HG03460 (cell line): Measurements from ENCODE around the gene MKS1.

Experiments used
- ATAC-seq: cut with Tn5 transposase; IDR thresholded peaks from one replicate; pipeline ENCODE4 v1.9.1; 2021; ENCODE audit not compliant: unreplicated experiment

Gene MKS1

DNA sequence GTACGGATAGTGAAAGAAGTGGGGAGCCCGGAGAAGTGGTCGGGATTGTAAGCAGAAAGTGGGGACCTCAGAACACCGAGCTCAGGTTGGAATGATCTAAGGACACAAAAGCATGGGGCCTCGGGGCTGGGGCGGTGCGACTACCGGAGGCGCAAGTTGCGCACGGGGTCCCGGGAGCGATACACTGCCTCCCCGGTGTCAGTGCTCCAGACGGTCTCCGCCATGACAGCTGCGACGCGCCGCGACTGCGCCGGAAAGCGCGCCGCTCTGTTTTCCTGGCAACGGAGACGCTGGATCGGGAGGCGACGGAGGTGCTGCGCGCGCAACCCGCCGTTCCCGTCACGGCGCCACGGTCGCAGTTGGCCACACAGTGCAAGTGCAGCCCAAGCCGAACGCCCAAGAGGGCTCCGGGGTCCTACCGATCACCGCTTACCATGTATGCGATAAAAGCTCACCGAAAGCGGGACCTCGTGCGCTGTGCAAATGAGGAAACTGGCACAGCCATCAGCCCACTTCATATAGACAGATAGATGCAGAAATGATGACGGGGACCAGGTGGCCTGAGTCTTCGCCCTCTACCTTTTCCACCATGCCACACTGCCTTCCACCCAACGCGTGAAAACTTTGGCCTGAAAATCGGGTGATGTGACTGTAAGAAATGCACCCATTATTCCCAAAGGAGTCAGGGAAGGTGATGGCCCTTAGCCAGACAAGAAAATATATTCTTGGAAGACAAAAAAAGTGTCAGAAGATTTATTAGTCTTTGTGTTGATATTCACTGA lies at the start of gene MKS1:
Gene MKS1, minus strand, starts transcription at position 249 of the 782 bp plus-strand sequence. Its CDS starts 25 bp downstream, at position 224.
- ATAC-seq = peak; percentile 93

DNA sequence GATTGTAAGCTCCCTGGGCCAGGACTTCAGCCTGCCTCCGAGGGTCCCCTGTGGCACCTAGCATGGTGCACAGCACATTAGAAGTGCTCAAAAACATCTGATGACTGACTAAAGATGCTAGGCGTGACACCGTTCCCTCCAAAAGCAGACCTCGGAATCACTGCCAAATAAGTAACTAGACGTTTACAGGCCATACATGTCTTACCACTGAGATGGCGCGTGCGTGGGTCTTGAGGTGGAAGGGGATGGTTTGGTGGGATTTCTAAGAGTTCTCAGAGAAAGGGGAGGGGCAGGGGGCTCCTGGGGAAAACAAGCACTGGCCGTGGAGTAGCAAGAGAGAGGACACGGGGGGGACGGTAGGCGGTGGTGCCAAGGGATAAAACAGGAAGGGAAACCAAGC lies 49.3 kb upstream of the MKS1 start:
- no peak for ATAC-seq

DNA sequence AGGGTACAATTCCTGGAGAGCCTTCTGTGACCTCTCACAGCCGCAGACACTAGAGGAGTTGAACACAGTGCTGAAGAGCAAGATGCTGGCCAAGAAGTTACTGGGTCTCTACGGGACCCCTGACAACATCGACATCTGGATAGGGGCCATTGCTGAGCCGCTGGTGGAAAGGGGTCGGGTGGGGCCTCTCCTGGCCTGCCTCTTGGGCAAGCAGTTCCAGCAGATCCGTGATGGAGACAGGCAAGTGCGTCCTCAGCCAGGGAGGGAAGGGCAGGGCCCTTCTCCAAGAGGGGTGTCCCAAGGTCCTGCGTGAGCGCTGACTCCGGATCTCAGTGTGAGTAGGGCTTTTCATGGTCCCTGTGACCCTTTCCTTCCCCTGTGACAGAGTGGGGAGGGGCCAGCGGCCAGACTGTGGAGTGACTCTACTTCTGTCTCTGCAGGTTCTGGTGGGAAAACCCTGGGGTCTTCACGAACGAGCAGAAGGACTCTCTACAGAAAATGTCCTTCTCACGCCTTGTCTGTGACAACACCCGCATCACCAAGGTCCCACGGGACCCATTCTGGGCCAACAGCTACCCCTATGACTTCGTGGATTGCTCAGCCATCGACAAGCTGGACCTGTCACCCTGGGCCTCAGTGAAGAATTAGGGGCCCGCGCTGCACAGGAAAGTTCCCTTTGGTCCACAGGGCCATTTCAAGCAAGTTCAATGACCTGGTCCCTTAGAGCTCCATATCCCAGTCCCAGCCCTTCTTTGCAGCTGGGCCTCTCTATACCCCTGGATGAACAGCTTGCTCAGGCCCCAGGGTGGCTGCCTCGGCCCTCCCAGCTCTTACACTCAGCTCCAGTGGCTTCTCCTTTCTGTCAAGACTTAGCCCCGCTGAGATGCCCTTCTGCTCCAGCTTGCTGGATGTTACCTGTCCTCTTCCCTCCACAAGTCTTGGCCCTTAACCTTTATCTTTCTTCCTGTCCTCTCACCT lies 48.6 kb upstream of the MKS1 start:
- no peak for ATAC-seq

DNA sequence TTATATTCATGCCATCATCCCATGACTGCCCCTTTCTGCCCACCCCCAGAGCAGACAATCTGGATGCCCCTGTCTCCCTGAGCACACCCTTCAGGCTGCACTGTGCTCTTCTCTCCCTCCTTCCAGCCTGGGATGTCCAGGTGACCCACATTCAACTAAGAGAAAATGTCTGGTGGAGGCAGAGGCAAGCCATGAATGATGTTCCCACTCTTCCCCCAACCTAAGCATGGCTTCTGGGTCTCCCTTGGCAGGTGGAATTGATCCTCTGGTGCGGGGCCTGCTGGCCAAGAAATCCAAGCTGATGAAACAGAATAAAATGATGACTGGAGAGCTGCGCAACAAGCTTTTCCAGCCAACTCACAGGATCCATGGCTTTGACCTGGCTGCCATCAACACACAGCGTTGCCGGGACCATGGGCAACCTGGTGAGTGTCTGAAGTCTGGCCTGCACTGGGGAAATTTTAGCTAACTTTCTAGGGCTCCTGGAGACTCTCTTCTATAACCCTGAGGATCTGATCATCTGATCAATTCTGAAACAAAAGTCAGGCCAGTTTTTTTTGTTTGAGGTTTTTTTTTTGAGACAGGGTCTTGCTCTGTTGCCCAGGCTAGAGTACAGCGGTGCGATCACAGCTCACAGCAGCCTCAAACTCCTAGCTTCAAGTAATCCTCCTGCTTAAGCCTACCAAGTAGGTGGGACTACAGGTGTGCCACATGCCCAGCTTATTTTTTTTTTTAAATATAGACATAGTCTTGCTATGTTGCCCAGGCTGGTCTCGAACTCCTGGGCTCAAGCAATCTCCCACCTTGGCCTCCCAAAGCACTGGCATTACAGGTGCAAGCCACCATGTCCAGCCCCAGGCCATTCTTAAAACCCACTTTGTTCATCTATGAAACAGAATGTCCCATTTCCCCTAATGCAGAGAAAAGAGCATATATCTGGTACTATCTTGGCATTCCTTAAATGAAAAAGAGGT lies 47.1 kb upstream of the MKS1 start:
- ATAC-seq = no peak

DNA sequence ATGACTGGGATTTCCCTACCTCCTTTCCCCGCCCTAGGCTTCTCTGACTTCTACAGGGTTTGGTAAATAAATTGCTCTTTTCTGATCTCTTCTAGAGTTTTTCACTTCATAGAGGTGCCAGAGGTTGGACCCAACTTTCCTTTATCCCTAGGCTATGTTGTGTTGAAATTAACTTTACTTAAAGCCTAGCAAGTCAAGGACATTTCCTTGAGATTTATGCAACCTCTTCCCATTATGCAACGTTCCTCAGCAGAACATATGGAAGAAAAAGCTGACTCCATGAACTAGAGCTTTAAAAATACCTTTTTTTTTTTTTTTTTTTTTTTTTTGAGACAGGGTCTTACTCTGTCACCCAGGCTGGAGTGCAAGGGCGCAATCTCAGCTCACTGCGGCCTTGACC lies 46.2 kb upstream of the MKS1 start:
- ATAC-seq = no peak

DNA sequence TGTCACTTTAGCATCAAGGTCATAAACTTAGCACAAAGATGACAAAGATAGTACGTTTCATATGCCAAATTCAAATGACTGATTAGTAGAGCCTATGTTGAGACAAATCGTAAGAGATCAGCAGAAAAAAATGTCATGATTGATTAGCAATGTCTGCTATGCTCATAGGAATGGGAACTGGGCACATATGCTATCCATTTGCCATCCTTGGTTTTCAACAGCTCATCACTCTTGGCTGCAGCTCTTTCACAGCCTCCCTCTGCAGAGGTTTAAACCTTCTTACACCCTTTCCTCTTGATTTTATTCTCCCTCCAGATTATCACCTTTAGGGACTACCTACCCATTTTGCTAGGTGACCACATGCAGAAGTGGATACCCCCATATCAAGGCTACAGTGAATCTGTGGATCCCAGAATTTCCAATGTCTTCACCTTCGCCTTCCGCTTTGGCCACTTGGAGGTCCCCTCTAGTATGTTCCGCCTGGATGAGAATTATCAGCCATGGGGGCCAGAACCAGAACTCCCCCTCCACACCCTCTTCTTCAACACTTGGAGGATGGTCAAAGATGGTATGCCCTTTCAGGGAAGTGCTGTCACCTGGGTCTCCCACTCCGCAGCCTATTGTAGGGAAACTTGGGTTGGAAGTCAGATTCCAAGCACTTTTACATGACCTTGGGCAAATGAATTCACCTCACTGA lies 45.5 kb upstream of the MKS1 start:
- no peak for ATAC-seq

DNA sequence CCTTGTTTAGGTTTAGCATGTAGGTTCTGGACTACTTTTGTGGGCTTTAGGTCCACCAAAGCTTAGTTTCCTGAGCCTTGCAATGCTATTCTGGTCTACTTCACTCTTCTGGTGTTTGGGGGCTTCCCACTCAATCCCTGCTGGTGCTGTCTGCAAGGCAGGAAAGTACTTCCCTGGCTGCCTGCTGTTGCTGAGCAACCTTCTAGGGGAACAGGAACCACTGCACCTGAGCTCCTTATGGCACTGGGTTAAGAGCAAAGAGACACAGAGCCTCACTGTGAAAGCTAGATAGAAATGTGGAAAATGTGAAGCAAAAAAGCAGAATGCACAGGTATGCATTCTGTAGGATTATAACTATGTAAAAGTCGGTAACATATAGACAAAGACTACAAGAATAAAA lies 44.7 kb upstream of the MKS1 start:
- ATAC-seq = no peak

DNA sequence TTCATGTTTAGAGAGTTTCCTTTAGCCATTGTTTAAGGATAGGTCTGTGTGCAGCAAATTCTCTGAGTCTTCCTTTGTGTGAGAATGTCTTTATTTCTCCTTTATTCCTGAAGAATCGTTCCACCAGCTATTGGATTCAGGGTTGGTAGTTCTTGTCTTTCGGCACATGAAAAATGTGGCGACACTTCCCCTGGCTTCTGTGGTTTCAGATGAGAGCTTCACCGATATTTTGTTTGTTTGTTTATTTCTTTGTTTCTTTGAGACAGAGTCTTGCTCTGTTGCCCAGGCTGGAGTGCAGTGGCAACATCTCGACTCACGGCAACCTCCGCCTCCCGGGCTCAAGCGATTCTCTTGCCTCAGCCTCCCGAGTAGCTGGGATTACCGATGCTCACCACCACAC lies 43.1 kb upstream of the MKS1 start:
- ATAC-seq = no peak

DNA sequence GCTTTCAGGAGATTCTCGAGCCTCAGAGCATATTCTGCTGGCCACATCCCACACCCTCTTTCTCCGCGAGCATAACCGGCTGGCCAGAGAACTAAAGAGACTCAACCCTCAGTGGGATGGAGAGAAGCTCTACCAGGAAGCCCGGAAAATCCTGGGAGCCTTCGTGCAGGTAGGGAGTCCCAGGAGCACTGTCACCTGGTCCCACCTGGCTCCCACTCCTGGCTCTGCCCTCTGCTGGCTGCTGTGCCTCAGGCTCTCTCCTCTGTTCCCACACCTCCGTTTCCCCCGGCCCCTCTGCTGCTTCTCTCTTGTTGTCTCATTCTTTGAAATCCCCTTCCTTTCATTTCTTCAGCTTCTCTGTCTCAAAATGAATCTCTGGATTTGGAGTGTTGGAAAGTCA lies 35.7 kb upstream of the MKS1 start:
- ATAC-seq = no peak

DNA sequence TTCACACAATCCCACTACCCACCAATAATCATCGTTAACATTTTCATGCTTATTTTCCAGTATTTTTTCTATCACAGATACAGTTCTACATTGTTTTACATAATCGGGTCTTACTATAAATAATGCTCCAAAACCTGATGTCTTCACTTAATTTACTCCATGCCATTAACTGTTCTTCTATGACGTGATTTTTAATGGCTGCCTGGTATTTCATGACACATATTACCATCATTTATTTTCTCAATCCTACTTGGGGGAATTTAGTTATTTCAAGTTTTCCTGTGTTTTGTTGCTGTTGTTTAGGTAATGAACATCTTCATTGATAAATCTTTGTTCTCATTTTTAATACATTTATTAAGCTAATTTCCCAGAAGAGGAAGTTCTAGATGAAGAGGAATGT lies 34.0 kb upstream of the MKS1 start:
- no peak for ATAC-seq

DNA sequence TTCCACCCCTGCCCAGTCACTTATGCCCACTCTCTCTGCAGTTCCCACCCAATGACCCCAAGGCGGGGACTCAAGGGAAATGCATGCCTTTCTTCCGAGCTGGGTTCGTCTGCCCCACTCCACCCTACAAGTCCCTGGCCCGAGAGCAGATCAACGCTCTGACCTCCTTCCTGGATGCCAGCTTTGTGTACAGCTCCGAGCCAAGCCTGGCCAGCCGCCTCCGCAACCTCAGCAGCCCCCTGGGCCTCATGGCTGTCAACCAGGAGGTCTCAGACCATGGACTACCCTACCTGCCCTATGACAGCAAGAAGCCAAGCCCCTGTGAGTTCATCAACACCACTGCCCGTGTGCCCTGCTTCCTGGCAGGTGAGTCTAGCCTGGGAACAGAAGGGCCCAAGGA lies 33.1 kb upstream of the MKS1 start:
- no peak for ATAC-seq

DNA sequence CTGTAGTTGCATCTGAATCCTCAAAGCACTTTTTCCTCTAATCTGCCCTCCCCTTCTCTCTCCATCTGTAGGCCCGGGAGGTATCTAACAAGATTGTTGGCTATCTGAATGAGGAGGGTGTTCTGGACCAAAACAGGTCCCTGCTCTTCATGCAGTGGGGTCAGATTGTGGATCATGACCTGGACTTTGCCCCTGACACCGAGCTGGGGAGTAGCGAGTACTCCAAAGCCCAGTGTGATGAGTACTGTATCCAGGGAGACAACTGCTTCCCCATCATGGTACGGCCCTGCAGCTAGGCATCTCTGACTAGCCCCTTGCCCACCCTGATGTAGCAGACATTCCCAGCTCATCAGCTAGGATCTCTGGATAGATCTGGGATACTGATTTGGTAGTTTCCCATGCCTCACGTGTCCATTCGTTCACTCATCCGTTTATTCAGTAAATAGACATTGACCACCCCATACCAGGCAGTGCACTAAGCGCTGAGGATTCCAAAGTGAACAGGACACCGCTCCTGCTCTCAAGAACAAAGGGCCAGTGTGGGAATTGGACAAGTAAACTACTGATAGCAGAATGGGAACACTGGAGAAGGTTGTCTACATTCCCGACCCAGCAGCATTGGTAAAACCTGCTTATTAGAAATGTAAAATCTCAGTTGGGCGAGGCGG lies 31.4 kb upstream of the MKS1 start:
- no peak for ATAC-seq

DNA sequence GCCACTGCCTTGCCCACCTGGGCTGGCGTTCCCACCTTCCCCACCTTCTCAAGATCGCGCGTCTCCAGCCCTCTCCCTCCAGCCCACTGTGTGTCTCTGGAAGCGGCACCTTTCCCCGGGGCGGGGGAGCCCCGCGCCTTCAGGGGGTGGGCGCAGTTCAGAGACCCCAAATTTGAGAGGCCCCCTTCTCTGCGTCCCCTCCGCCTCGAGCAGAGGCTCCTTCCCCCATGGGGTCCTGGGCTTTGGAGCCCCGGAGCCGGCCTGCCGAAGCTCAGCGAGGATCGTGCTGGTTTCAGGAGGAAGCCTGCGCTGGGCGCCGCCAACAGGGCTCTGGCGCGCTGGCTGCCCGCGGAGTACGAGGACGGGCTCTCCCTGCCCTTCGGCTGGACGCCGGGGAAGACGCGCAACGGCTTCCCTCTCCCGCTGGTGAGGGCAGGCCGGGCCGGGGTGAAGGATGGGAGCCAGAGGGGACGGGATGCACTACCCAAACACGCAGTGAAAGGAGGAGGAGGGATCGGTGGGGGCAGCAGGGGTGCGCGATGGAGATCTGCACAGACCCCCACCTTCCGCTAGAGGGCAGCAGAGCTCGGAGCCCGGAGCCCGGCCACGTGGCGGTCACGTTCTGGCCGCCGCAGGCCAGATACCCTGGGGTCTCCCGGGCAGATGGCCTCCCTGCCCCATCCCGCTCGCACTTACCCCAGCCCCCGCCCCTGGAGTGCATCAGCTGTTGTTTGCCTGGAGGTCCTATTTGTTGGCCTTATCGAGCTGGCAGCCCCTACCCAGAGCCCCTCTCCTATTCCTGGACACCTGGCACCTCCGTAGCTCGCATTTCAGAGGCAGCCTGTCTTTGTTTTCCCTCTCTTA lies 30.4 kb upstream of the MKS1 start:
- no peak for ATAC-seq

DNA sequence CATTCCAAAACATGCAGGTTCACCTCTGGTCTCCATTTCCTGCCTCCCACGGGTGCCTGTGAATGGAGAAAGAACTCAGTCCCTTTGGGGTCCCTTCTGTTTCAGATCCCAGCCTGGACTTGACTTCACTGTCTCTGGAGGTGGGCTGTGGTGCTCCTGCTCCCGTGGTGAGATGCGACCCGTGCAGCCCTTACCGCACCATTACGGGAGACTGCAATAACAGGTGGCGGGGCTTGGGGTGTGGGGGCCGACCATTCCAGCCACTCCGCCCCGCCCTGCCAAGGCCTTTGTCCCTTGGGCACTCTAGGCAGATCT lies 29.9 kb upstream of the MKS1 start:
- ATAC-seq = no peak

DNA sequence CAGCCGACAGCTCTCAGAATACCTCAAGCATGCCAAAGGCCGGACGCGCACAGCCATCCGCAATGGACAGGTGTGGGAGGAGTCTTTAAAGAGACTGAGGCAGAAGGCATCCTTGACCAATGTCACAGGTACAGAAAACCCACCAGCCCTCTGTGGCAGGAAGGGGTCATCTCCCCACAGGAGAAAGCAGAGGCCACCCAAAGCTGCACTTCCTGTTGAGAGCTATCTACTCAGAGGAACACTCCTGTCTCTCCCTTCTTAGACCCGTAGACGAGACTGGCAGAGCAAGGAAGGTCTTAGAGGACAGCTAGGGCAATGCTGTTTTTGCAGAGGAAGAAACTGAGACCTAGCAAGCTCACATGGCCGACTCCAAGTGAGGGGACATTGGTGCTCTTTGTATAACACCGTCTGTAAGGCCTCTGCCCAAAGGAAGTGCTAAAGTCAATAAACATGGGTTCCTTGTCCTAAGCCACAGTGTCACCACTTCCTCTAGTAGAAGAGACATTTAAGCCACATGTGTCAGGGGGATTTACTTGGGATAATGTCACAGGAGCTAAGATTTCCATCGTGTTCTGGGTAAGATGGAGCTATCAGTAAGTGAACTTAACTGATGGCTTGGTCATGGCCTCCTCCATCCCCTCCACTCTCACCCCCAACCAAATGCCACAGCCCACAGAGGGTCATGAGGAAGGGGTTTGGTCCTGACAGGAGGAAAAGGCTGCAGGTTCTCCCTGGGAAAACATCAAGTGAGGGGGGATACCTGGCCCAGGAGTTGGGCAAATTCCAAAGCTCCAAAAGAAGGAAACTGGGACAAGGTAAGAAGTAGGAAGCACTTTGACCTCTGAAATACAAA lies 28.7 kb upstream of the MKS1 start:
- no peak for ATAC-seq

DNA sequence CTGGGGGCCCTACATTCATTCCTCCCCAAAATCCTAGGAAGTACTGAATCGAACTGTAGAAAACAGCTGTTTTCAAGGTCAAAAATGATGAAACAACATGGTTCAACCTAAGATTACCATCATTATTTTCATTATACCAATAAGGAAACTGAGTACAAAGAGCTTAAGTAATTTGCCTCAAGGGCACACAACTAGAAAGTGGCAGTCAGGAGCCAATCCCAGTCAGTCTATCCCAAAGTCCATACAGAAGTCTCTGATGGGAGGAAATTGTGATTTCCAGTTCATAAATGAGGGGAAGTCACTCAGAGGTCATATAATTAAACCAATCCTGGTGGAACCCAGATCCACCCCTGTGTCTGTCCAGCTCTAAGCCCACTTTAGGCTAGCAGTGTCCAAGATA lies 27.7 kb upstream of the MKS1 start:
- ATAC-seq = no peak

DNA sequence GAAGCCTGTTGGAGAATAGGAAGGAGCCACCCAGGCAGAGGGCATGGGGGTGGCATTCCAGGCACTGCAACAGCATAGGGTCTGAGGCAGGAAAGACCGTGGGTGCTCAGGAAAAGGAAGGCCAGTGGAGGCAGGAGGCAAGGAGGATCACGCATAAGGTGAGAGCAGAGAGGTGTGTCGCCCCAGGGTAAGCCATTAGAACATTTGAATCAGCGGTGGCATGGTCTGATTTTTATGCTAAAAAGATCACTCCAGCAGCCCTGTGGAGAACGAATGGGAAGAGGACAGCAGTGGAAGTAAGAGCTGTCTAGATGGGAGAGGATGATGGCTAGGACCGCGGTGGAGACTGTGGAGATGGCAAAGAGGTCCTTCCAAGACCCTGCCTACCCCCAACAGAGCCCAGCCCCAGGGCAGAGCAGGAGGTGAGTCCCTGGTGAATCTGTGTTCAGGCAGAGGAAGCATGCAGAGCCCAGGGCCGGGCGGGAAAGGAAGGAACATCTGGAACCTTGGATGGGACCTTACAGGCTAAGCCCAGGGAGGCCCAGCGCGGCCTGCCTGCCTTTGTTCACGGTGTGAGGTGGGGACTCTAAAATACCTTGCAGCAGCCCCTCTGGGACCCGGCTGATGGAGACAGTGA lies 27.2 kb upstream of the MKS1 start:
- no peak for ATAC-seq
